CD4-positive, alpha-beta memory T cell (primary cell): Measurements from ENCODE around the gene HSCB. TPM values are rescaled to one million over a fixed set of nuclear protein-coding genes. Genes with fewer than 3 reads are reported as not detected.

Experiments used
- CTCF ChIA-PET: fragments of 350-600 bp; sonication (Branson Sonifier 250); formaldehyde crosslinking; loops from one replicate; lab custom pipeline; 2021; ENCODE audit warnings: inconsistent platforms; ENCODE audit not compliant: partially characterized antibody; lab: Charles Lee
- POLR2A ChIA-PET: fragments of 350-600 bp; sonication (Branson Sonifier 250); formaldehyde crosslinking; loops from one replicate; lab custom pipeline; 2021; ENCODE audit not compliant: partially characterized antibody; lab: Charles Lee
- DNase-seq, 5 donors: peaks; one replicate each; pipeline versions ENCODE4 v3.0.0 to v3.0.0-alpha.2; 2020 to 2022; ENCODE audit warnings: mixed read lengths in 1 of 5
- H3K27ac ChIP-seq: one replicate; pipeline ENCODE4 v1.7.0; 2013; ENCODE audit warnings: low read depth, low read length
- H3K27me3 ChIP-seq: 2 replicates; pipeline ENCODE4 v1.7.0; 2013; ENCODE audit warnings: mild to moderate bottlenecking, low read length, moderate library complexity; ENCODE audit not compliant: insufficient read depth
- H3K36me3 ChIP-seq: 2 replicates; pipeline ENCODE4 v1.7.0; 2013; ENCODE audit warnings: mild to moderate bottlenecking, low read length, moderate library complexity; ENCODE audit not compliant: insufficient read depth
- H3K4me1 ChIP-seq: 2 replicates; pipeline ENCODE4 v1.7.0; 2013; ENCODE audit warnings: mild to moderate bottlenecking, low read length, moderate library complexity; ENCODE audit not compliant: insufficient read depth
- H3K4me3 ChIP-seq, 2 donors: one replicate each; pipeline ENCODE4 v1.7.0; 2013; ENCODE audit warnings: low read length in 2 of 2, mild to moderate bottlenecking in 1 of 2
- H3K9me3 ChIP-seq, 2 donors: one replicate each; pipeline ENCODE4 v1.7.0; 2013; ENCODE audit warnings: low read length in 2 of 2, control low read depth in 1 of 2; ENCODE audit not compliant: control insufficient read depth in 1 of 2
- H3K27ac Mint-ChIP-seq, 7 donors: one replicate each; pipeline ENCODE4 v1.8.0; 2020 to 2021; ENCODE audit warnings: mixed read lengths in 7 of 7, mild to moderate bottlenecking in 6 of 7, inconsistent platforms in 3 of 7, moderate library complexity in 3 of 7
- H3K27me3 Mint-ChIP-seq, 2 donors: one replicate each; pipeline ENCODE4 v1.8.0; 2020 to 2021; ENCODE audit warnings: mixed read lengths in 2 of 2
- H3K36me3 Mint-ChIP-seq, 2 donors: one replicate each; pipeline ENCODE4 v1.8.0; 2020 to 2021; ENCODE audit warnings: mixed read lengths in 2 of 2, inconsistent platforms in 1 of 2, mild to moderate bottlenecking in 1 of 2
- H3K4me1 Mint-ChIP-seq, 4 donors: one replicate each; pipeline ENCODE4 v1.8.0; 2020 to 2021; ENCODE audit warnings: mixed read lengths in 4 of 4, mild to moderate bottlenecking in 1 of 4
- H3K4me3 Mint-ChIP-seq, 8 donors: one replicate each; pipeline ENCODE4 v1.8.0; 2020 to 2021; ENCODE audit warnings: mixed read lengths in 8 of 8, mild to moderate bottlenecking in 7 of 8, moderate library complexity in 6 of 8, inconsistent platforms in 3 of 8
- H3K9me3 Mint-ChIP-seq, 8 donors: one replicate each; pipeline ENCODE4 v1.8.0; 2020 to 2021; ENCODE audit warnings: mixed read lengths in 8 of 8, mild to moderate bottlenecking in 5 of 8, inconsistent platforms in 3 of 8, moderate library complexity in 1 of 8
- intact Hi-C: fragments of 100-400 bp; cut with micrococcal nuclease; formaldehyde crosslinking; loops from one replicate; pipeline ENCODE4 v1.15.1; 2023
- polyA plus RNA-seq, 2 donors: library from polyadenylated mRNA; unstranded; fragments of 300-500 nt; fragmentation: Illumina TruSeq; gene quantifications; one replicate each; pipeline ENCODE4 v1.2.3, GENCODE V29; 2021
- total RNA-seq, 2 experiments: library from RNA; stranded (reverse); gene quantifications; one replicate each; pipeline ENCODE4 v1.2.3, GENCODE V29; 2021

The HSCB gene
- total and polyA plus RNA-seq, 4 experiments from 2014 or later: 7.6 to 11.1 (median 9.8) TPM

DNA sequence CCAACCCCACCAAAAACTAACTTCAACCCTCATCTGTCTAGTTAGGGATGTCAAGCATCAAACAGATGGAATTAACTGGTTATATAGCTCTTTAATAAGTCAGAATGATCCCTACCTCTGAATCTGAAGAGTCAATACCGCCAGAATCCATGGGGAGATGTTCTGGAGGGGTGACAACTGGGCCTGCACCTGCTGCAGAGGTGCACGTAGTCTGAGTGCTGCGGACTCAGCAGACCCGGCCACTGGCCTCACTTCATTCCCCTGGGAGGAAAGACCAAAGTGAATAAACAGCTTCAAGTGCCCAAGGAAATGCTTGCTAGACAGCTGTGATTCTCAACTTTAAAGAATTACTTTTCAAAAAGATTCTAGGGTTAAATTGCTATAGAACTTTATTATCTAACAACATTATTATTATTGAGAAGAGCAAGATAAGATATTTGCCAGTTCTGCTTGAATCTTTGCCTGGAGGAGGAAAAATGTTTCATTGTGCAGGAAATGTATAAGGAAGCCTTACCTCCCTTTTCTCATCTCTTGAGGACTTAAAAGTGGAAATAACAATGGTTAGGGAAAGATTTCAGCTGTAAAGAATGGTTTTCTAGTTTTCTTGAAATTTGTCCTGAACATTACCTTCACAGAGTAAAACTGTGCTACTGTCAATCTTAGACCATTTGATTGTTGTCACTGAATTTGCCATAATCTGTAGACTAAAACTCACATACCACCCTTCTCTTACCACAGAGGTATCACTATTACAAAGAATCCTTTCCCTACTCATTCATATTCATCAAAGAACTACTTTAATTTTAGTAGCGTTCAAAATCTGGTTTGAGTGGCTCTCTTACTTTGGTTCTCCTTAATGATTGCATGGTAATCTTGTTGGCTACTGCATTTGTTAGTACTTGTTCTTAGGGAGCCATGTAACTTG lies 54.4 kb downstream of the HSCB start:
- H3K9me3 Mint-ChIP-seq: no peaks in the 10 kb centered on the region
- ChIA-PET CTCF (interaction anchor here (1.5 to 7.4 kb wide), 3 partner anchors 16 to 33 kb away, joined by 3 to 59 read pairs (median 7); no protein-coding TSS in a partner anchor), POLR2A (interaction anchor here (1.4 to 7.5 kb wide), 4 partner anchors 11 to 23 kb away, joined by 3 to 236 read pairs (median 6); partner anchors contain the start of gene CCDC117)
- H3K27me3 Mint-ChIP-seq: no peaks in the 10 kb centered on the region
- Histone ChIP-seq H3K9me3 (no peaks in the 10 kb centered on the region), H3K36me3 (peaks cover 37% of the 10 kb centered on the region), H3K27me3 (no peaks in the 10 kb centered on the region), H3K4me1 (peaks cover 72% of the 10 kb centered on the region), H3K27ac (no peak overlapping the region), H3K4me3 (no peak overlapping the region)
- peaks cover 45 to 90% (median 69%) of the 10 kb centered on the region in 4 donors for H3K4me1 Mint-ChIP-seq
- no peak for DNase-seq
- peak overlapping the region; percentile 5 to 89 (median 66) for H3K27ac Mint-ChIP-seq
- peak overlapping the region; percentile 15 to 90 (median 62) for H3K4me3 Mint-ChIP-seq
- peaks cover 47 to 68% of the 10 kb centered on the region in 2 donors for H3K36me3 Mint-ChIP-seq
- intact Hi-C loops: no loop called here

DNA sequence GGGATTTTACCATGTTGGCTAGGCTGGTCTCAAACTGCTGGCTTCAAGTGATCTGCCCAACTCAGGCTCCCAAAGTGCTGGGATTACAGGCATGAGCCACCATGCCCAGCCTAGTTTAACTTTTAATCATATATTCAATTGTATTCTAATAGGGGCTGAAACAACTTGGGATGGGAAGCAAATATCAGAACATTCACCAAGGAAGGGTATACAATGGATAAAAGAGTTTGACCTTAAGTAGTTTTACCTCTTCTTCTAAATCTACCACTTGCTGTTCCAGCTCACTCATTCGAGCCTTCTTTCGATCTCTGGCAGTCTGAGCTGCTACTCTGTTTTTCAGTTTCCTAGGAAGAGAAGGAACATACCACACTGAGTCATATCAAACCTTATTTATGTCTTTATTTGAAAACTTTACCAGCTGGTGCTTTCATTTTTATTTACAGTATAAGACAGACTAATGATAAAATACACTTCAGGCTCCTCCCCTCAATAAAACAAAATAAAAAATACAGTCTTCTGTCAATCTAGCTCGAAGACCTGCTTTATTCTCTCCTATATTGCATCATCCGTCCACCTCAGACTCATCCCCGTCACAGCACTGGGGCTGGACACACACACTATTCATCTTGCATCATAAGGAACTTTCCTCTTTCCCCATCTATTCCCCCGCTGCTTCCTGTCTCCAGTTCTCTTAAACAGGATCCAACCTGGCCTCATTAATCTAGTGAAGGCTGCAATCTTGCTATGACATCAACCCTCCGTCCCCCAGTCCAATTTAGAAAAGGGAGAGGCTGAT lies 57.2 kb downstream of the HSCB start:
- peaks cover 33% of the 10 kb centered on the region for H3K36me3 ChIP-seq
- H3K9me3 ChIP-seq: no peaks in the 10 kb centered on the region
- Mint-ChIP-seq H3K27me3 (no peaks in the 10 kb centered on the region), H3K4me3 (peak overlapping the region; percentile 82 to 99 (median 93)), H3K36me3 (peaks cover 43 to 73% of the 10 kb centered on the region in 2 donors), H3K27ac (peak overlapping the region; percentile 89 to 100 (median 99)), H3K4me1 (peaks cover 42 to 85% (median 59%) of the 10 kb centered on the region in 4 donors), H3K9me3 (no peaks in the 10 kb centered on the region)
- intact Hi-C loops: loop anchor here (1.0 kb wide), 1 partner anchor 27 kb away; the partner anchor contains the start of gene CCDC117
- peak in 2 of 5 donors; percentile 26 to 56 for DNase-seq
- H3K4me1 ChIP-seq: peaks cover 68% of the 10 kb centered on the region
- CTCF ChIA-PET: interaction anchor here (1.0 to 7.4 kb wide), 6 partner anchors 10 to 30 kb away, joined by 3 to 73 read pairs (median 16); partner anchors contain the start of gene CCDC117
- POLR2A ChIA-PET: interaction anchor here (0.9 to 7.5 kb wide), 18 partner anchors 8 to 881 kb away, joined by 3 to 236 read pairs (median 6); partner anchors contain the start of genes CCDC117, CHEK2, HSCB and RHBDD3
- H3K27me3 ChIP-seq: no peaks in the 10 kb centered on the region
- peak overlapping the region; percentile 83 to 92 for H3K4me3 ChIP-seq
- peak overlapping the region; percentile 96 for H3K27ac ChIP-seq

GRCh38 chr22:28799606-28800307 lies 57.9 kb downstream of the HSCB start:
- Mint-ChIP-seq H3K36me3 (peaks cover 38 to 71% of the 10 kb centered on the region in 2 donors), H3K27me3 (no peaks in the 10 kb centered on the region), H3K27ac (peak overlapping the region; percentile 89 to 100 (median 100)), H3K4me3 (peak overlapping the region; percentile 82 to 99 (median 93)), H3K9me3 (no peaks in the 10 kb centered on the region), H3K4me1 (peaks cover 36 to 85% (median 54%) of the 10 kb centered on the region in 4 donors)
- Histone ChIP-seq H3K9me3 (no peaks in the 10 kb centered on the region), H3K27ac (peak overlapping the region; percentile 96), H3K27me3 (no peaks in the 10 kb centered on the region), H3K4me1 (peaks cover 60% of the 10 kb centered on the region), H3K36me3 (peaks cover 26% of the 10 kb centered on the region), H3K4me3 (peak overlapping the region; percentile 83 to 92)
- ChIA-PET POLR2A (interaction anchor here (0.9 to 7.5 kb wide), 20 partner anchors 9 to 881 kb away, joined by 3 to 236 read pairs (median 6); partner anchors contain the start of genes CCDC117, CHEK2, HSCB and RHBDD3), CTCF (interaction anchor here (1.0 to 7.4 kb wide), 8 partner anchors 12 to 199 kb away, joined by 3 to 73 read pairs (median 6); partner anchors contain the start of gene CCDC117)
- peak in 4 of 5 donors; percentile 27 to 38 (median 32) for DNase-seq
- intact Hi-C loops: loop anchor here (1.0 kb wide), 5 partner anchors 7 to 84 kb away; partner anchors contain the start of genes CCDC117, CHEK2 and ZNRF3

DNA sequence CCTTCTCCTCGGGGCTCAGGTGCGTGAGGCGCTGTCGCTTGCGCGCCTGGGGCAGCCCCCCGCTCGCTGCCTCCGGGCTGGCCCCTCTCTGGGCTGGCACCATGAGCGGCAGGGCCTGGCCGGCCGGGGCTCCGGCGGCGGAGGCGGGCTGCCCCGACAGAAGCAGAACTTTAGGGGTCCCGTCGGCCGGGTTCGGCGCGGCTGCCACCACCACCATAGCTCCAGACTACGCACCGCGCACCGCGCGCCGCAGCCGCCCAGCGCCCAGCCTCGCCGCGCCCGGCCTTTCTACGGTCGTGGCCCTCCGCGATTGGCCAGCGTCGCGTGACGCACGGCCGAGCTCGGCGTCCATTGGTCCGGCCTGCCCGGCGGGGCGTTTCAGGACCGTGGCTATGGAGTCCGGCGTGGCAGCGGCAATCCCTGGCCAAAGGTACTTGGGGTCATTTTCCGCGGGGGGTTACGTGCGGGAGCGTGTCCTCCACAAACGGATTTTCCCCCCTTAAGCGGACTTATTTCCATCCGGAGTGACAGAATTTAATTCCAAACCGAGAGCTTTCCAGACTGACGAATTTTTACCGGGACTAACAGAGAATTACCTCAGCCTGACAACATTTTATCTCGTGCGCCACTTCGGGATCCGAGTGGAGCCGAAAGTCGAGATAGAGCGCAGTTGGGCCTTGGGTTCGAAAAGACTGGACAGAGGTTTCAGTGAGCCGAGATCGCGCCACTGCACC lies 58.6 kb downstream of the HSCB start, which contains the start of gene XBP1:
Gene XBP1, minus strand, starts transcription at position 262 of the 734 bp plus-strand sequence.
- H3K27me3 ChIP-seq: no peaks in the 10 kb centered on the region
- Mint-ChIP-seq H3K36me3 (peaks cover 33 to 64% of the 10 kb centered on the region in 2 donors), H3K4me3 (peak within 1 kb of the TSS; percentile 89 to 99 (median 96)), H3K27ac (peak within 1 kb of the TSS; percentile 89 to 100 (median 100)), H3K9me3 (no peaks in the 10 kb centered on the region), H3K4me1 (peaks cover 33 to 81% (median 49%) of the 10 kb centered on the region in 4 donors), H3K27me3 (no peaks in the 10 kb centered on the region)
- H3K4me1 ChIP-seq: peaks cover 53% of the 10 kb centered on the region
- H3K27ac ChIP-seq: peak within 1 kb of the TSS; percentile 96
- ChIA-PET CTCF (interaction anchor here (1.2 to 7.4 kb wide), 7 partner anchors 11 to 200 kb away, joined by 3 to 73 read pairs (median 8); partner anchors contain the start of gene CCDC117), POLR2A (interaction anchor here (0.9 to 7.5 kb wide), 21 partner anchors 9 to 881 kb away, joined by 3 to 236 read pairs (median 6); partner anchors contain the start of genes CCDC117, CHEK2, HSCB and PITPNB)
- H3K9me3 ChIP-seq: no peaks in the 10 kb centered on the region
- peak; percentile 87 to 93 (median 91) for DNase-seq
- peaks cover 18% of the 10 kb centered on the region for H3K36me3 ChIP-seq
- intact Hi-C loops: loop anchor here (1.0 kb wide), 4 partner anchors 8 to 83 kb away; partner anchors contain the start of genes CHEK2 and ZNRF3
- peak within 1 kb of the TSS; percentile 83 to 92 for H3K4me3 ChIP-seq

DNA sequence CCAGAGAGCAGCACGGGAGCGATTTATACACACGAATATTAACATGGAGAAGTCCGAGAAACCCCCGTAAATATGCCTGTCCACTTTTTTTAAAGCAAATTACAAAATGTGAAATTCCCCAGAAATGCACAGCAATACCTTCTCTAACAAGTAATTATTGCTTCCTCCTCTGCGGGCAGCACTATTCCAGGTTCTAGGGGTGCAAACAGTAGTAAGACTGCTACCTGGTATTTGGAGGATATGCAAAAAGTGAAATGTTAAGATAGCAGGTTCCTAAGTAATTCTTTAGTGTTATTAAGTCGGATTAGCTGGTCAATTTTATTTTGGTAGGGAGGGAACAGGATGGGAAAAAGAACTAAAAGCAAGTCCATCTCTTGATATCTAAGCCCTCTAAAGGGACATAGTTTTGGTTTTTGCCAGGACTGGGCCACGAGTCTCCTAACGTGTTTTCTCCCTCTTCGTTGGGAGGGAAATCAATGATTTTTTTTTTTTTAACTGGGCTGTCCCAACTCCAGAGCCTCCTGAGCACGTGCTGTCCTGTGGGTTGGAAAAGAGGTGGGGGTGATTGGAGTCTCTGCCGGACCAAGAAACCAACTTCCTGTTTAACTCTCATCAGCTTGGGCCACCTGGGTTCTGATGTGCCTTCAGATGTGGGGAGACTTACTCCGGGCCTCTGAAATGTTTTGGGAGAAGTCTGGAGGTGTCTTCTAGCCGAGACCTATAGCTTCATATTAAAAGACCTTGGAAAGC lies 60.2 kb downstream of the HSCB start:
- H3K4me3 Mint-ChIP-seq: peak overlapping the region; percentile 86 to 96 (median 91)
- H3K36me3 Mint-ChIP-seq: peaks cover 22 to 53% of the 10 kb centered on the region in 2 donors
- no peak for DNase-seq
- H3K9me3 Mint-ChIP-seq: no peaks in the 10 kb centered on the region
- ChIA-PET CTCF (interaction anchor here (0.9 to 7.4 kb wide), 5 partner anchors 10 to 27 kb away, joined by 4 to 73 read pairs (median 24); no protein-coding TSS in a partner anchor), POLR2A (interaction anchor here (0.9 to 7.5 kb wide), 6 partner anchors 8 to 81 kb away, joined by 4 to 236 read pairs (median 12); partner anchors contain the start of gene ZNRF3)
- peak overlapping the region; percentile 23 for H3K27ac ChIP-seq
- H3K36me3 ChIP-seq: peaks cover 3% of the 10 kb centered on the region
- H3K9me3 ChIP-seq: no peaks in the 10 kb centered on the region
- intact Hi-C loops: loop anchor here (2.0 kb wide), 1 partner anchor 21 kb away; no protein-coding TSS in a partner anchor
- peaks cover 38% of the 10 kb centered on the region for H3K4me1 ChIP-seq
- no peaks in the 10 kb centered on the region for H3K27me3 ChIP-seq
- peak overlapping the region; percentile 15 to 39 for H3K4me3 ChIP-seq
- peaks cover 25 to 79% (median 47%) of the 10 kb centered on the region in 4 donors for H3K4me1 Mint-ChIP-seq
- no peaks in the 10 kb centered on the region for H3K27me3 Mint-ChIP-seq
- peak overlapping the region; percentile 89 to 97 (median 93) for H3K27ac Mint-ChIP-seq
